Neural crest cell (in vitro differentiated cells): ENCODE measurements around the gene PEPD. TPM values are rescaled to one million over a fixed set of nuclear protein-coding genes. Genes with fewer than 3 reads are reported as not detected.

Experiments used
- DNase-seq: peaks from one replicate; pipeline ENCODE4 v3.0.0; 2021; ENCODE audit warnings: low read depth, mixed read lengths, low spot score
- H3K27ac Mint-ChIP-seq: one replicate; pipeline ENCODE4 v1.8.0; 2021; ENCODE audit warnings: mild to moderate bottlenecking, mixed read lengths; ENCODE audit not compliant: unreplicated experiment
- H3K27me3 Mint-ChIP-seq: 2 replicates; pipeline ENCODE4 v1.8.0; 2021; ENCODE audit warnings: low read depth, mild to moderate bottlenecking, mixed read lengths
- H3K36me3 Mint-ChIP-seq: 2 replicates; pipeline ENCODE4 v1.8.0; 2021; ENCODE audit warnings: low read depth, mild to moderate bottlenecking, mixed read lengths
- H3K4me1 Mint-ChIP-seq: 2 replicates; pipeline ENCODE4 v1.8.0; 2021; ENCODE audit warnings: mixed read lengths
- H3K4me3 Mint-ChIP-seq: one replicate; pipeline ENCODE4 v1.8.0; 2021; ENCODE audit warnings: mild to moderate bottlenecking, mixed read lengths
- H3K9me3 Mint-ChIP-seq: 2 replicates; pipeline ENCODE4 v1.8.0; 2021; ENCODE audit warnings: mixed read lengths
- total RNA-seq: library from RNA; stranded (reverse); gene quantifications from 2 replicates; pipeline ENCODE4 v1.2.1, GENCODE V29; 2021
- TF ChIP-seq, protein P1 (sequence below): fragments of 200-600 bp; sonication (generic); conservative IDR thresholded peaks from 2 replicates; pipeline ENCODE4 v1.5.0; 2021; ENCODE audit warnings: antibody characterized with exemption, mild to moderate bottlenecking

Gene PEPD
- total RNA-seq, 1 donor from 2014 or later = 39.0 TPM

- Mint-ChIP-seq H3K36me3 (peaks cover 3% of the 10 kb centered on the region), H3K4me3 (no peak overlapping the region), H3K4me1 (no peaks in the 10 kb centered on the region), H3K27me3 (peaks cover 11% of the 10 kb centered on the region), H3K9me3 (peaks cover 7% of the 10 kb centered on the region), H3K27ac (no peak overlapping the region)
- TF ChIP-seq, protein P1, sequence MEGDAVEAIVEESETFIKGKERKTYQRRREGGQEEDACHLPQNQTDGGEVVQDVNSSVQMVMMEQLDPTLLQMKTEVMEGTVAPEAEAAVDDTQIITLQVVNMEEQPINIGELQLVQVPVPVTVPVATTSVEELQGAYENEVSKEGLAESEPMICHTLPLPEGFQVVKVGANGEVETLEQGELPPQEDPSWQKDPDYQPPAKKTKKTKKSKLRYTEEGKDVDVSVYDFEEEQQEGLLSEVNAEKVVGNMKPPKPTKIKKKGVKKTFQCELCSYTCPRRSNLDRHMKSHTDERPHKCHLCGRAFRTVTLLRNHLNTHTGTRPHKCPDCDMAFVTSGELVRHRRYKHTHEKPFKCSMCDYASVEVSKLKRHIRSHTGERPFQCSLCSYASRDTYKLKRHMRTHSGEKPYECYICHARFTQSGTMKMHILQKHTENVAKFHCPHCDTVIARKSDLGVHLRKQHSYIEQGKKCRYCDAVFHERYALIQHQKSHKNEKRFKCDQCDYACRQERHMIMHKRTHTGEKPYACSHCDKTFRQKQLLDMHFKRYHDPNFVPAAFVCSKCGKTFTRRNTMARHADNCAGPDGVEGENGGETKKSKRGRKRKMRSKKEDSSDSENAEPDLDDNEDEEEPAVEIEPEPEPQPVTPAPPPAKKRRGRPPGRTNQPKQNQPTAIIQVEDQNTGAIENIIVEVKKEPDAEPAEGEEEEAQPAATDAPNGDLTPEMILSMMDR = no peak
- DNase-seq = no peak
These were observed 163.2 kb downstream of the PEPD start for GRCh38 chr19:33358408-33358807.

DNA sequence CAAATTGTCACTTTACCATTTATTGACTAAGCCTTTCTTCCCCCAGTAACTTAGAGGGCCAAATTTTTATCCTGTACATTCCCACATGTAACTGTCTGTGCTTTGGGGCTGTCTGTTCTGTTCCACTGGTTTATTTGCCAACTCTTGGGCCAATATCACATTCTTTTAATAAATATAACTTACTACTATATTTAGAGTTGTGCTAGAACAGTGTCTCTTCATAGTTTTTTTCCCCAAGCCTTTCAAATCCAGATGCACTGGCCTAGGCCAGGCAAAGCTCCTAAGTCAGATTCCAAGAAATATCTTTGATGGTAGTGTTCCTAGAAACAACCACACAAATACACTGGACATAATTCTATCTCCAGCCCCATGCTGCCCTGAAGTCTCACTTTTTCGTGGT is 164.0 kb downstream of the PEPD start:
- peaks cover 11% of the 10 kb centered on the region for H3K27me3 Mint-ChIP-seq
- H3K4me3 Mint-ChIP-seq = no peak overlapping the region
- DNase-seq = no peak
- TF ChIP-seq, protein P1 = no peak
- H3K9me3 Mint-ChIP-seq = peaks cover 7% of the 10 kb centered on the region
- H3K4me1 Mint-ChIP-seq = no peaks in the 10 kb centered on the region
- peaks cover 3% of the 10 kb centered on the region for H3K36me3 Mint-ChIP-seq
- H3K27ac Mint-ChIP-seq = no peak overlapping the region

DNA sequence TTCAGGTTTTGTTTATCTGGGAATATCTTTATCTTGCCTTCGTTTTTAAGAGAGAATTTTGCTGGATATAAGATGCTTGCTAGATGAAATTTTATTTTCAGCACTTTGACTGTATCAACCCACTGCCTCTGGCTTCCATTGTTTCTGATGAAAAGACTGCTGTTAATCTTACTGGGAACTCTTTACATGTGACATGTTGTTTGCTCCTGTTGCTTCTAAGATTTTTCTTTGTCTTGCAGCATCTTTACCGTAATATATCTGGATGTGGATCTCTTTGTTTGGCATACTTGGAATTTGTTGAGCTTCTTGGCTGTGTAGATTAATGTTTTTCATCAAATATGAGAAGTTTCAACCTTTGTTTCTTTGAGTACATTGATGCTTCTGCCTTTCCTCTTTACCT is 166.1 kb downstream of the PEPD start:
- peaks cover 3% of the 10 kb centered on the region for H3K36me3 Mint-ChIP-seq
- H3K27me3 Mint-ChIP-seq = peaks cover 19% of the 10 kb centered on the region
- H3K4me1 Mint-ChIP-seq = no peaks in the 10 kb centered on the region
- no peak for DNase-seq
- H3K4me3 Mint-ChIP-seq = no peak overlapping the region
- peaks cover 7% of the 10 kb centered on the region for H3K9me3 Mint-ChIP-seq
- no peak overlapping the region for H3K27ac Mint-ChIP-seq
- TF ChIP-seq, protein P1 = no peak

DNA sequence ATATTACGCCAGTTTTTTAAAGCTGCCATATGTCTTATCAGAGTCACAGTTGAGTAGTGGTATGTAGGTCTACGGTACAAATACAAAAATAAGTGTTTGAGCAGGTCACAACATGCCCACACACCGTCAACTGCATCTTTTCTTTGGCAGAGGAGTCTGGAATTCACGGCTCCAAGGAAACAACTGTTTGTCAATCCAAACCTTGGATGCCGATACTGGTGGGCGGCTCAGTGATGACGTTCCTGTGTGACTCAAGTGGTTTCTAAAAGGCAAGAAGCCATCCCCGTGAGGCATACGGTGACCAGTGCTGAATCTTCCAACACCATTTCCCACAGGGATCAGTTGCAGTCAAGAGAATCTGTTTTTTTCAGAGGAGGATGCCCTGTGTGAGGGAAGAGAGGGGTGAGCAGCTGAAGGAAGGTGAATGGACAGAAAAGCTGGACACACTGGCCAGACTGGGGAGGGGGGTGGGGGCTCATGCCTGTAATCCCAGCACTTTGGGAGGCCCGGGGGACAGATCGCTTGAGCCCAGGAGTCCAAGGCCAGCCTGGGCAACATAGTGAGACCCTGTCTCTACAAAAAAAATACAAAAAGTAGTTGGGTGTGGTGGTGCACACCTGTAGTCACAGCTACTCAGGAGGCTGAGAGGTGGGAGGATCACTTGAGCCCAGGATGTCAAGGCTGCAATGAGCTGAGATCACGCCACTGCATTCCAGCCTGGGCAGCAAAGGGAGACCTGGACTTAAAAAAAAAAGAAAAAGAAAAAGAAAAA is 170.9 kb downstream of the PEPD start:
- DNase-seq = no peak
- Mint-ChIP-seq H3K4me3 (no peak overlapping the region), H3K36me3 (peaks cover 3% of the 10 kb centered on the region), H3K9me3 (peaks cover 5% of the 10 kb centered on the region), H3K27me3 (peaks cover 53% of the 10 kb centered on the region), H3K27ac (no peak overlapping the region), H3K4me1 (no peaks in the 10 kb centered on the region)
- TF ChIP-seq, protein P1 = no peak

GRCh38 chr19:33349319-33350289 is 172.0 kb downstream of the PEPD start:
- DNase-seq = no peak
- peaks cover 2% of the 10 kb centered on the region for H3K4me1 Mint-ChIP-seq
- TF ChIP-seq, protein P1 = no peak
- H3K27me3 Mint-ChIP-seq = peaks cover 63% of the 10 kb centered on the region
- no peak overlapping the region for H3K27ac Mint-ChIP-seq
- H3K9me3 Mint-ChIP-seq = no peaks in the 10 kb centered on the region
- no peaks in the 10 kb centered on the region for H3K36me3 Mint-ChIP-seq
- H3K4me3 Mint-ChIP-seq = no peak overlapping the region
